OCI-LY7 (cell line): ENCODE measurements around the gene HLCS. TPM values are rescaled to one million over a fixed set of nuclear protein-coding genes. Genes with fewer than 3 reads are reported as not detected.

Experiments
- BruUV-seq: library from RNA; stranded (reverse); fragments of 400-500 nt; replicated peaks from 2 replicates; lab custom pipeline; 2021; lab: Mats Ljungman, UMichigan
- CTCF ChIA-PET: fragments of 300-600 bp; sonication (Branson Sonifier 250); formaldehyde crosslinking; loops from one replicate; lab custom pipeline; 2022; ENCODE audit warnings: antibody characterized with exemption; ENCODE audit not compliant: unreplicated experiment; lab: Charles Lee
- POLR2A ChIA-PET: fragments of 300-600 bp; sonication (Branson Sonifier 250); formaldehyde crosslinking; loops from one replicate; lab custom pipeline; 2022; ENCODE audit warnings: antibody characterized with exemption; lab: Charles Lee
- DNase-seq: peaks from one replicate; pipeline ENCODE4 v3.0.0-alpha.2; 2015; ENCODE audit warnings: low spot score
- H2AFZ ChIP-seq: fragments of 200-600 bp; sonication (generic), shearing (Covaris generic); 2 replicates; pipeline ENCODE4 v1.6.1; 2014; ENCODE audit warnings: mild to moderate bottlenecking, antibody characterized with exemption, low read length, moderate library complexity
- H3K27ac ChIP-seq: fragments of 200-600 bp; sonication (generic); 2 replicates; pipeline ENCODE4 v1.5.1; 2014; ENCODE audit warnings: mixed run types, low read depth, mild to moderate bottlenecking, moderate library complexity, low read length, inconsistent platforms; ENCODE audit not compliant: poor library complexity, severe bottlenecking
- H3K36me3 ChIP-seq: fragments of 200-600 bp; sonication (generic); 2 replicates; pipeline ENCODE4 v1.6.1; 2014; ENCODE audit warnings: mild to moderate bottlenecking, antibody characterized with exemption, low read length, moderate library complexity, mixed read lengths; ENCODE audit not compliant: insufficient read depth
- H3K4me1 ChIP-seq: fragments of 200-600 bp; sonication (generic); 2 replicates; pipeline ENCODE4 v1.5.1; 2014; ENCODE audit warnings: mild to moderate bottlenecking, low read length; ENCODE audit not compliant: insufficient read depth, poor library complexity, severe bottlenecking
- H3K4me2 ChIP-seq: fragments of 200-600 bp; sonication (generic); 2 replicates; pipeline ENCODE4 v1.6.1; 2014; ENCODE audit warnings: mild to moderate bottlenecking, low read length
- H3K4me3 ChIP-seq: fragments of 200-600 bp; sonication (generic); 2 replicates; pipeline ENCODE4 v1.5.1; 2014; ENCODE audit warnings: mild to moderate bottlenecking, low read depth, low read length; ENCODE audit not compliant: poor library complexity, severe bottlenecking
- H3K79me2 ChIP-seq: fragments of 200-600 bp; sonication (generic); 2 replicates; pipeline ENCODE4 v1.6.1; 2016; ENCODE audit warnings: low read depth, mild to moderate bottlenecking, low read length, moderate library complexity, mixed read lengths; ENCODE audit not compliant: insufficient read depth
- H3K9me2 ChIP-seq: fragments of 200-600 bp; sonication (generic); 2 replicates; pipeline ENCODE4 v1.6.1; 2016; ENCODE audit warnings: mild to moderate bottlenecking, low read length, mixed read lengths; ENCODE audit not compliant: insufficient read depth
- H3K9me3 ChIP-seq: fragments of 200-600 bp; sonication (generic); 2 replicates; pipeline ENCODE4 v1.6.1; 2014; ENCODE audit warnings: mild to moderate bottlenecking, mixed run types, low read length, mixed read lengths
- H4K20me1 ChIP-seq: fragments of 200-600 bp; sonication (generic); 2 replicates; pipeline ENCODE4 v1.6.1; 2014; ENCODE audit warnings: mild to moderate bottlenecking, antibody characterized with exemption, low read length, moderate library complexity, mixed read lengths; ENCODE audit not compliant: insufficient read depth
- EZH2phosphoT487 ChIP-seq: fragments of 200-600 bp; sonication (generic); IDR thresholded peaks from 2 replicates; pipeline ENCODE4 v1.6.1; 2018; ENCODE audit warnings: low read depth, borderline replicate concordance, mild to moderate bottlenecking, mixed run types, antibody characterized with exemption, low read length, moderate library complexity, mixed read lengths
- intact Hi-C: fragments of 100-400 bp; cut with micrococcal nuclease; formaldehyde crosslinking; loops from one replicate; pipeline ENCODE4 v1.10.0; 2022; ENCODE audit not compliant: unreplicated experiment
- total RNA-seq, 2 experiments: library from RNA; depleted of rRNA in 1 of 2; stranded (reverse); fragments of >200 nt in 1 of 2; shearing (Covaris generic) in 1 of 2; gene quantifications; 2 replicates each; pipeline ENCODE4 v1.2.3, GENCODE V29; 2014 to 2022
- TF ChIP-seq, protein P1 (sequence below): fragments of 200-600 bp; sonication (generic); conservative IDR thresholded peaks from 2 replicates; pipeline ENCODE4 v1.5.1; 2014; ENCODE audit warnings: mild to moderate bottlenecking, antibody characterized with exemption, low read length, moderate library complexity, mixed read lengths

The HLCS gene
- total RNA-seq, 2 experiments from 2014 or later, result 12.0 to 20.9 TPM

DNA sequence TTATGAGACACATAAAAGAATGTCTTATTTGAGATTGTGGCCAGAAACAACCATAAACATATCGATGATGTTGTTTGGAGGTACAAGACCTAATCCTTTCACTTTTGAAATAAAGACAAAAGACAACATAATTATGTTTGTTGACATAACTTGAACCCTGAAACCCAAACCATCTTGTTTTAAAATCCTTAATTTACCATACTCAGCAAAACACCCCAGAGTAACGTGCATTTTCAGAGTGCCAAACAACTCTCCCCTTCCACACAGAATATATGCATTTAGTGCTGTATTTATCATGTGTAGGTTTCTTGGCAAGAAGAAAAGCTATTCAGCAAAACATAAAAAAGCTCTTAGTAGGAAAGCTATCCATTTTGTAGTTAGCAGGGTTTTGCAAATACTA lies 250.1 kb downstream of the HLCS start:
- intact Hi-C loops, result no loop called here
- no peaks in the 10 kb centered on the region for H3K9me3 ChIP-seq
- H4K20me1 ChIP-seq, result no peaks in the 10 kb centered on the region; the same call in 1 of the 2 replicates
- no peak overlapping the region for H3K4me2 ChIP-seq
- H3K36me3 ChIP-seq, result no peaks in the 10 kb centered on the region
- POLR2A ChIA-PET, result interaction anchor here (0.5 to 0.6 kb wide), 2 partner anchors 266 to 330 kb away, joined by 3 to 4 read pairs; no protein-coding TSS in a partner anchor
- TF ChIP-seq, protein P1, sequence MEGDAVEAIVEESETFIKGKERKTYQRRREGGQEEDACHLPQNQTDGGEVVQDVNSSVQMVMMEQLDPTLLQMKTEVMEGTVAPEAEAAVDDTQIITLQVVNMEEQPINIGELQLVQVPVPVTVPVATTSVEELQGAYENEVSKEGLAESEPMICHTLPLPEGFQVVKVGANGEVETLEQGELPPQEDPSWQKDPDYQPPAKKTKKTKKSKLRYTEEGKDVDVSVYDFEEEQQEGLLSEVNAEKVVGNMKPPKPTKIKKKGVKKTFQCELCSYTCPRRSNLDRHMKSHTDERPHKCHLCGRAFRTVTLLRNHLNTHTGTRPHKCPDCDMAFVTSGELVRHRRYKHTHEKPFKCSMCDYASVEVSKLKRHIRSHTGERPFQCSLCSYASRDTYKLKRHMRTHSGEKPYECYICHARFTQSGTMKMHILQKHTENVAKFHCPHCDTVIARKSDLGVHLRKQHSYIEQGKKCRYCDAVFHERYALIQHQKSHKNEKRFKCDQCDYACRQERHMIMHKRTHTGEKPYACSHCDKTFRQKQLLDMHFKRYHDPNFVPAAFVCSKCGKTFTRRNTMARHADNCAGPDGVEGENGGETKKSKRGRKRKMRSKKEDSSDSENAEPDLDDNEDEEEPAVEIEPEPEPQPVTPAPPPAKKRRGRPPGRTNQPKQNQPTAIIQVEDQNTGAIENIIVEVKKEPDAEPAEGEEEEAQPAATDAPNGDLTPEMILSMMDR, result no peak
- TF ChIP-seq EZH2phosphoT487, result no peak
- H3K4me3 ChIP-seq, result no peak overlapping the region
- no peaks in the 10 kb centered on the region for H3K4me1 ChIP-seq
- no TSS peak for BruUV-seq
- CTCF ChIA-PET, result no interaction called here
- DNase-seq, result no peak
- no peaks in the 10 kb centered on the region for H3K9me2 ChIP-seq
- H3K79me2 ChIP-seq, result no peaks in the 10 kb centered on the region
- no peak overlapping the region for H3K27ac ChIP-seq
- H2AFZ ChIP-seq, result no peak overlapping the region

DNA sequence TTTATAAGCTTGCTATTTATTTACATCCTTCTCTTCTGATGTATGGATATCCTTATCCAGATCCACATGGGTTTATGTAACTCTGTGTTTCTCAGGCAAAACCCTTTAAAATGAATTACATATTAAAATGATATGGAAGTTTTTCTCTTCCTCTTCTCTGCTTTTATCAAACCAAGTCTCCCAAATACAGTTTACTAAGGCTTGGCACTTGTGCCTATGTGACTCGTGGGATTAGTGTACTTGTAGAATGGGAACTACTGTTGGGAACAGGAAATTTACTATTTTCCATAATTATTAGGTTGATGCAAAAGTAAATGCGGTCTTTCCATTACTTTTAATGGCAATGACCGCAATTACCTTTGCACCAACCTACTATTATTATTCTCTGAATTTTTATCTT lies 252.7 kb downstream of the HLCS start:
- intact Hi-C loops, result no loop called here
- Histone ChIP-seq H3K4me2 (no peak overlapping the region), H3K9me3 (no peaks in the 10 kb centered on the region), H4K20me1 (no peaks in the 10 kb centered on the region; the same call in 1 of the 2 replicates), H2AFZ (no peak overlapping the region), H3K4me3 (no peak overlapping the region), H3K9me2 (no peaks in the 10 kb centered on the region), H3K27ac (no peak overlapping the region), H3K79me2 (no peaks in the 10 kb centered on the region), H3K4me1 (no peaks in the 10 kb centered on the region), H3K36me3 (no peaks in the 10 kb centered on the region)
- TF ChIP-seq, protein P1, result no peak
- no peak for TF ChIP-seq EZH2phosphoT487
- no peak for DNase-seq
- POLR2A ChIA-PET, result no interaction called here
- CTCF ChIA-PET, result no interaction called here
- no TSS peak for BruUV-seq

DNA sequence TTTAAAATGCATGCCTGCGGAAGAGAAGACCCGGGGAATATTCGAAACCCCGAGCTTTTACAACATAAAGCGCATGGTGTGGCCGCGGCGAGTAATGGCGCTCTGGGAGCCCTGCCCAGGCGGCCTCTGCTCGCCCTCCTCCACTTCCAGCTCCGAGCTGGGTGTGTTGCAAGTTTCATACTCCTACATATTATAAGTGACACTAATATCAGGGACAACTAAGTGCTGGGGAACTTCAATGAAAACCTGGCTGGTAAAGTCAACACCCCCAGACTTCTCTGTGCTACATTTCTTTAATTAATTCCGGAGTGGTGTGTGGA lies 255.8 kb downstream of the HLCS start:
- Histone ChIP-seq H3K79me2 (no peaks in the 10 kb centered on the region), H4K20me1 (no peaks in the 10 kb centered on the region), H3K9me2 (no peaks in the 10 kb centered on the region), H3K4me1 (no peaks in the 10 kb centered on the region), H3K4me3 (no peak overlapping the region), H3K4me2 (no peak overlapping the region), H3K36me3 (no peaks in the 10 kb centered on the region), H3K27ac (no peak overlapping the region), H3K9me3 (no peaks in the 10 kb centered on the region), H2AFZ (no peak overlapping the region)
- POLR2A ChIA-PET, result interaction anchor here (0.5 to 1.2 kb wide), 3 partner anchors 22 to 209 kb away, joined by 3 to 4 read pairs (median 4); no protein-coding TSS in a partner anchor
- DNase-seq, result peak; percentile 1
- TF ChIP-seq EZH2phosphoT487, result no peak
- TF ChIP-seq, protein P1, result no peak
- intact Hi-C loops, result no loop called here
- BruUV-seq, result no TSS peak
- CTCF ChIA-PET, result no interaction called here
